ENCODE measurements around the gene CTAGE8.
"Not testable (repeated sequence)": the region's sequence is repeated elsewhere in the genome, so short reads cannot be mapped to it uniquely, and the experiment has no call there.

CTAGE8 gene

DNA sequence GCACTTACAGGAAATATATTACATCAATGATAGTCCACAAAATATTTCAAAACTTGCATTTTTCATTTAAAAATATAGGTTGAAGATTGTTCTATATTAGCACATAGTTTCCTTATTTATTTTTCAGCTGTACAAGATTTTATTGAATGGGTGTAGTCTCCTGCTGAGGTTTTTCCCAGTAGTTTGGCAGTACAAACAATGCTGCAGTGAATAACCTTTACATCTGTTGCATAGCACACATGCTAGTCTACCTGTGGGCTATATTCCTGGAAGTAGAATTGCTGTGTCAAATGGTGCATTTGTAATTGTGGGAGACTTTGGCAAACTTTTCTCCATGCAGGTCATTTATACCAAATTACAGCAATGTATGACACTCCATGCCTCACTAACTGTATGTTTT, 48.6 kb downstream of the CTAGE8 start:
- not testable (repeated sequence) for H2BK120ac ChIP-seq (ENCODE audit: insufficient read depth, low read length, poor library complexity); H3K79me1 ChIP-seq (ENCODE audit: low read length); H3K27ac ChIP-seq (ENCODE audit: low read depth, low read length); H4K12ac ChIP-seq (ENCODE audit: low read depth, low read length); H3K9ac ChIP-seq (ENCODE audit: low read length); H3K4me1 ChIP-seq (ENCODE audit: control insufficient read depth in 1 of 2, insufficient read depth in 2 of 2, low read length in 2 of 2); H4K91ac ChIP-seq (ENCODE audit: low read depth, low read length); H3K18ac ChIP-seq (ENCODE audit: low read length); H3K4me3 ChIP-seq (ENCODE audit: low read depth, low read length); H2AFZ ChIP-seq (ENCODE audit: insufficient read depth, low read length, poor library complexity); H3K23ac ChIP-seq (ENCODE audit: low read length); H2BK5ac ChIP-seq (ENCODE audit: low read depth, low read length, poor library complexity); H4K8ac ChIP-seq (ENCODE audit: low read depth, low read length); DNase-seq; H3K14ac ChIP-seq (ENCODE audit: low read length); H3K4ac ChIP-seq (ENCODE audit: low read depth, low read length); H3K27me3 ChIP-seq (ENCODE audit: insufficient read depth, low read length); H3K9me3 ChIP-seq (ENCODE audit: insufficient read depth, low read depth, low read length); H2AK5ac ChIP-seq (ENCODE audit: low read length); H3K79me2 ChIP-seq (ENCODE audit: control insufficient read depth, insufficient read depth, low read length, poor library complexity); H3K4me2 ChIP-seq (ENCODE audit: low read length); H2BK12ac ChIP-seq (ENCODE audit: low read length); H3K36me3 ChIP-seq (ENCODE audit: control insufficient read depth in 1 of 2, insufficient read depth in 2 of 2, low read length in 2 of 2)

- not testable (repeated sequence) for H2AFZ ChIP-seq (ENCODE audit: insufficient read depth, low read length, poor library complexity); H2AK5ac ChIP-seq (ENCODE audit: low read length); H3K4me2 ChIP-seq (ENCODE audit: low read length); H3K4me1 ChIP-seq (ENCODE audit: control insufficient read depth in 1 of 2, insufficient read depth in 2 of 2, low read length in 2 of 2); H3K36me3 ChIP-seq (ENCODE audit: control insufficient read depth in 1 of 2, insufficient read depth in 2 of 2, low read length in 2 of 2); H2BK5ac ChIP-seq (ENCODE audit: low read depth, low read length, poor library complexity); H3K9ac ChIP-seq (ENCODE audit: low read length); H3K27ac ChIP-seq (ENCODE audit: low read depth, low read length); H4K8ac ChIP-seq (ENCODE audit: low read depth, low read length); H3K4ac ChIP-seq (ENCODE audit: low read depth, low read length); H2BK12ac ChIP-seq (ENCODE audit: low read length); H3K27me3 ChIP-seq (ENCODE audit: insufficient read depth, low read length); H3K79me2 ChIP-seq (ENCODE audit: control insufficient read depth, insufficient read depth, low read length, poor library complexity); H3K14ac ChIP-seq (ENCODE audit: low read length); H3K79me1 ChIP-seq (ENCODE audit: low read length); H4K91ac ChIP-seq (ENCODE audit: low read depth, low read length); H3K18ac ChIP-seq (ENCODE audit: low read length); H3K4me3 ChIP-seq (ENCODE audit: low read depth, low read length); DNase-seq; H2BK120ac ChIP-seq (ENCODE audit: insufficient read depth, low read length, poor library complexity); H3K23ac ChIP-seq (ENCODE audit: low read length); H4K12ac ChIP-seq (ENCODE audit: low read depth, low read length); H3K9me3 ChIP-seq (ENCODE audit: insufficient read depth, low read depth, low read length)
- WGBS (ENCODE audit: extremely low coverage, insufficient coverage, insufficient read length) = no CpG with 5 or more reads among the region's 4 CpGs
Observed at GRCh38 chr7:144219149-144219548, 49.9 kb downstream of the CTAGE8 start.

DNA sequence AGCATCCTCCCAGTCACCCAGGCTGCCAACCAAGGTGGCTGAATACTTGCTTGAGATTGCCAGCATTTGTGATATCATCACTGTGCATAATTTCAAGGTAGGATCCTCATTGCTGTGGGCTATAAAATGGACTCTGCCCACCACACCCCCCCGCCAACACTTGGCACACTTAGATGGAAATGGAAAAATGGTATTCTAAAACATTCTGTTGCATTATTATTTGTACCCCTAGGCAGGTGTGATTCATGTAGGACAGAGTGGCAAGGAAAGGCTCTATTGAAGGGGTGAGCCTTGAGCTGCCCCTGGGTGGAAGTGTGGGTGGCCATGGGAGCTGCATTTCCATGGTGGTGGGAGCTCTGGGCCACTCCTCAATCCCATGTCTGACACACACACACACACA, 50.5 kb downstream of the CTAGE8 start:
- not testable (repeated sequence) for H3K79me1 ChIP-seq (ENCODE audit: low read length); H2BK12ac ChIP-seq (ENCODE audit: low read length); H3K23ac ChIP-seq (ENCODE audit: low read length); H3K4me3 ChIP-seq (ENCODE audit: low read depth, low read length); H4K8ac ChIP-seq (ENCODE audit: low read depth, low read length); H3K14ac ChIP-seq (ENCODE audit: low read length); H3K27ac ChIP-seq (ENCODE audit: low read depth, low read length); H4K91ac ChIP-seq (ENCODE audit: low read depth, low read length); H4K12ac ChIP-seq (ENCODE audit: low read depth, low read length); H2BK5ac ChIP-seq (ENCODE audit: low read depth, low read length, poor library complexity); H3K27me3 ChIP-seq (ENCODE audit: insufficient read depth, low read length); H3K4me1 ChIP-seq (ENCODE audit: control insufficient read depth in 1 of 2, insufficient read depth in 2 of 2, low read length in 2 of 2); H3K4ac ChIP-seq (ENCODE audit: low read depth, low read length); H3K9me3 ChIP-seq (ENCODE audit: insufficient read depth, low read depth, low read length); H2AK5ac ChIP-seq (ENCODE audit: low read length); H3K18ac ChIP-seq (ENCODE audit: low read length); H3K79me2 ChIP-seq (ENCODE audit: control insufficient read depth, insufficient read depth, low read length, poor library complexity); H3K4me2 ChIP-seq (ENCODE audit: low read length); H2AFZ ChIP-seq (ENCODE audit: insufficient read depth, low read length, poor library complexity); H3K9ac ChIP-seq (ENCODE audit: low read length); DNase-seq; H2BK120ac ChIP-seq (ENCODE audit: insufficient read depth, low read length, poor library complexity); H3K36me3 ChIP-seq (ENCODE audit: control insufficient read depth in 1 of 2, insufficient read depth in 2 of 2, low read length in 2 of 2)
- WGBS (ENCODE audit: extremely low coverage, insufficient coverage, insufficient read length) = no CpG with 5 or more reads among the region's 1 CpG

GRCh38 chr7:144217200-144217599, 51.9 kb downstream of the CTAGE8 start:
- DNase-seq; H3K27ac ChIP-seq (ENCODE audit: low read depth, low read length); H4K12ac ChIP-seq (ENCODE audit: low read depth, low read length); H4K91ac ChIP-seq (ENCODE audit: low read depth, low read length); H4K8ac ChIP-seq (ENCODE audit: low read depth, low read length); H3K9me3 ChIP-seq (ENCODE audit: insufficient read depth, low read depth, low read length); H2BK5ac ChIP-seq (ENCODE audit: low read depth, low read length, poor library complexity); H3K79me1 ChIP-seq (ENCODE audit: low read length); H2BK12ac ChIP-seq (ENCODE audit: low read length); H3K4me3 ChIP-seq (ENCODE audit: low read depth, low read length); H2BK120ac ChIP-seq (ENCODE audit: insufficient read depth, low read length, poor library complexity); H3K4me1 ChIP-seq (ENCODE audit: control insufficient read depth in 1 of 2, insufficient read depth in 2 of 2, low read length in 2 of 2); H3K4me2 ChIP-seq (ENCODE audit: low read length); H2AK5ac ChIP-seq (ENCODE audit: low read length); H3K9ac ChIP-seq (ENCODE audit: low read length); H3K4ac ChIP-seq (ENCODE audit: low read depth, low read length); H3K79me2 ChIP-seq (ENCODE audit: control insufficient read depth, insufficient read depth, low read length, poor library complexity); H3K23ac ChIP-seq (ENCODE audit: low read length); H3K36me3 ChIP-seq (ENCODE audit: control insufficient read depth in 1 of 2, insufficient read depth in 2 of 2, low read length in 2 of 2); H3K18ac ChIP-seq (ENCODE audit: low read length); H3K14ac ChIP-seq (ENCODE audit: low read length); H3K27me3 ChIP-seq (ENCODE audit: insufficient read depth, low read length); H2AFZ ChIP-seq (ENCODE audit: insufficient read depth, low read length, poor library complexity): not testable (repeated sequence)

All from trophoblast cell (in vitro differentiated cells and primary cell).